HG03565 (cell line): Measurements from ENCODE around the gene MTG1.
"Not testable (repeated sequence)": the region's sequence is repeated elsewhere in the genome, so short reads cannot be mapped to it uniquely, and the experiment has no call there.

Experiments
- ATAC-seq: cut with Tn5 transposase; IDR thresholded peaks from one replicate; pipeline ENCODE4 v1.9.1; 2021; ENCODE audit warnings: mild to moderate bottlenecking, moderate library complexity; ENCODE audit not compliant: unreplicated experiment

MTG1 gene

GRCh38 chr10:133422807-133423771, 29.1 kb downstream of the MTG1 start:
- no peak for ATAC-seq

GRCh38 chr10:133424102-133424501, 30.1 kb downstream of the MTG1 start:
- ATAC-seq, result not testable (repeated sequence)

- ATAC-seq, result not testable (repeated sequence)
These were observed 30.6 kb downstream of the MTG1 start, which contains the start of gene SPRN for GRCh38 chr10:133424601-133425000. TSS of gene SPRN (minus strand) at chr10:133424625. CDS start at chr10:133423681, 944 bp downstream.

GRCh38 chr10:133429571-133429970, 35.6 kb downstream of the MTG1 start:
- ATAC-seq, result not testable (repeated sequence)

- not testable (repeated sequence) for ATAC-seq
These were observed 38.1 kb downstream of the MTG1 start for GRCh38 chr10:133431888-133432613.

- ATAC-seq, result not testable (repeated sequence)
These were observed 38.8 kb downstream of the MTG1 start for GRCh38 chr10:133432789-133433188.

- no peak for ATAC-seq
These were observed 44.8 kb downstream of the MTG1 start for GRCh38 chr10:133438711-133439273.

GRCh38 chr10:133439517-133440461, 45.8 kb downstream of the MTG1 start:
- ATAC-seq, result no peak

- no peak for ATAC-seq
These were observed 46.8 kb downstream of the MTG1 start for GRCh38 chr10:133440633-133441285.

GRCh38 chr10:133441356-133441755, 47.4 kb downstream of the MTG1 start:
- not testable (repeated sequence) for ATAC-seq

GRCh38 chr10:133441780-133442179, 47.8 kb downstream of the MTG1 start:
- no peak for ATAC-seq

GRCh38 chr10:133442191-133442966, 48.4 kb downstream of the MTG1 start:
- no peak for ATAC-seq

GRCh38 chr10:133442967-133443924, 49.3 kb downstream of the MTG1 start:
- ATAC-seq, result no peak

- no peak for ATAC-seq
These were observed 50.6 kb downstream of the MTG1 start for GRCh38 chr10:133444342-133445267.

- ATAC-seq, result no peak
These were observed 51.3 kb downstream of the MTG1 start for GRCh38 chr10:133445268-133445732.
